ENCODE data around the gene ZNF579. TPM values are rescaled to one million over a fixed set of nuclear protein-coding genes. Genes with fewer than 3 reads are reported as not detected.

ZNF579 gene
- total and polyA plus RNA-seq, 9 of the 15 experiments (the other 6 are each of a cell fraction or from before 2014, with no cell fraction given): 0.06 to 15.9 (median 1.6) TPM

- TF ChIP-seq ARID2 (IDR thresholded peaks at IDR 0.05) (no peak), BRCA1 (IDR thresholded peaks at IDR 0.05) (no peak), BRCA1 (CRISPR knock-in tag; IDR thresholded peaks at IDR 0.05) (no peak), ATF2 (CRISPR knock-in tag; IDR thresholded peaks at IDR 0.05) (no peak), JUN (IDR thresholded peaks at IDR 0.05; ENCODE audit: borderline replicate concordance, low read depth, low read length) (no peak), JUN (CRISPR knock-in tag; IDR thresholded peaks at IDR 0.05; ENCODE audit: borderline replicate concordance) (0 out of 2 replicates have a peak, but pooled peaks have one; percentile 72), SMARCC2 (IDR thresholded peaks at IDR 0.05; ENCODE audit: low read depth) (no peak), FOXP4 (CRISPR knock-in tag; IDR thresholded peaks at IDR 0.05; ENCODE audit: borderline replicate concordance) (no peak), ZBTB43 (CRISPR knock-in tag; IDR thresholded peaks at IDR 0.05) (no peak), HOXB6 (CRISPR knock-in tag; IDR thresholded peaks at IDR 0.05; ENCODE audit: borderline replicate concordance) (no peak), ETV5 (CRISPR knock-in tag; IDR thresholded peaks at IDR 0.05; ENCODE audit: low read depth) (no peak), ARID3A (IDR thresholded peaks at IDR 0.05; ENCODE audit: borderline replicate concordance, low read depth, low read length) (no peak), LARP7 (IDR thresholded peaks at IDR 0.05) (no peak), CBFB (CRISPR knock-in tag; IDR thresholded peaks at IDR 0.05) (no peak), HDAC6 (IDR thresholded peaks at IDR 0.05; ENCODE audit: low read depth, low read length) (no peak), ELF4 (CRISPR knock-in tag; IDR thresholded peaks at IDR 0.05) (no peak), CEBPG (CRISPR knock-in tag; IDR thresholded peaks at IDR 0.05) (no peak), CEBPG (tag; conservative IDR thresholded peaks at IDR 0.05 in 1 of 2, IDR thresholded peaks at IDR 0.05 in 1 of 2) (no peak), RAD51 (IDR thresholded peaks at IDR 0.05; ENCODE audit: borderline replicate concordance, low read depth) (no peak), HOMEZ (CRISPR knock-in tag; IDR thresholded peaks at IDR 0.05) (no peak), GTF2E2 (tag; IDR thresholded peaks at IDR 0.05) (peak; percentile 70; the same call in 1 of the 2 replicates), BRD9 (IDR thresholded peaks at IDR 0.05; ENCODE audit: low read depth, partially characterized antibody) (no peak), HNRNPLL (IDR thresholded peaks at IDR 0.05; ENCODE audit: low read depth, low read length, poor library complexity, severe bottlenecking) (no peak)
Observed at GRCh38 chr19:55599468-55599841, 18.8 kb upstream of the ZNF579 start, which contains the start of gene FIZ1 (continued).

Measured in K562 (cell line).